HAP-1 (cell line): ENCODE measurements around the gene NOC3L.
"Not testable (repeated sequence)": the region's sequence is repeated elsewhere in the genome, so short reads cannot be mapped to it uniquely, and the experiment has no call there.

Source experiments
- DNase-seq, 2 experiments: peaks; one replicate each; pipeline ENCODE4 v3.0.0-alpha.2; 2016 to 2020; ENCODE audit warnings: low spot score in 2 of 2
- H3K27me3 ChIP-seq: fragments of 250-450 bp; sonication (Bioruptor Pico); 2 replicates; pipeline ENCODE4 v1.5.1; 2020; ENCODE audit warnings: low read depth, mild to moderate bottlenecking, moderate library complexity
- H3K36me3 ChIP-seq: fragments of 250-450 bp; sonication (Bioruptor Pico); replicated peaks from 2 replicates; pipeline ENCODE4 v1.5.1; 2020; ENCODE audit warnings: mild to moderate bottlenecking
- H3K4me1 ChIP-seq: fragments of 250-450 bp; sonication (Bioruptor Pico); 2 replicates; pipeline ENCODE4 v1.5.1; 2020; ENCODE audit warnings: mild to moderate bottlenecking
- H3K4me3 ChIP-seq: fragments of 250-450 bp; sonication (Bioruptor Pico); 2 replicates; pipeline ENCODE4 v1.5.1; 2020; ENCODE audit warnings: mild to moderate bottlenecking, moderate library complexity
- H3K9me3 ChIP-seq: fragments of 250-450 bp; sonication (Bioruptor Pico); 2 replicates; pipeline ENCODE4 v1.5.1; 2020; ENCODE audit warnings: mild to moderate bottlenecking, moderate library complexity
- in situ Hi-C: fragments of 300-500 bp; cut with MboI; formaldehyde crosslinking; loops from 3 replicates; pipeline ENCODE4 v1.14.3; 2020; ENCODE audit warnings: low sequenced_read_pairs, inconsistent platforms, mixed read lengths

NOC3L gene

GRCh38 chr10:94362360-94363250, at the start of gene NOC3L:
Gene NOC3L, minus strand, starts transcription at chr10:94362939. Its CDS starts 101 bp downstream, at chr10:94362838.
- in situ Hi-C loops = no loop called here
- DNase-seq = peak; percentile 91 to 97

GRCh38 chr10:94412449-94412848, 49.7 kb upstream of the NOC3L start:
- Histone ChIP-seq H3K27me3 (no peaks in the 10 kb centered on the region), H3K9me3 (no peaks in the 10 kb centered on the region), H3K4me1 (peaks cover 7% of the 10 kb centered on the region), H3K36me3 (no peaks in the 10 kb centered on the region), H3K4me3 (no peak overlapping the region)
- in situ Hi-C loops = no loop called here
- DNase-seq = no peak

More at GRCh38 chr10:94362360-94363250, at the start of gene NOC3L:
- peaks cover 20% of the 10 kb centered on the region for H3K36me3 ChIP-seq
- H3K9me3 ChIP-seq = no peaks in the 10 kb centered on the region
- peak within 1 kb of the TSS; percentile 70 for H3K4me3 ChIP-seq
- peaks cover 11% of the 10 kb centered on the region for H3K4me1 ChIP-seq
- no peaks in the 10 kb centered on the region for H3K27me3 ChIP-seq

DNA sequence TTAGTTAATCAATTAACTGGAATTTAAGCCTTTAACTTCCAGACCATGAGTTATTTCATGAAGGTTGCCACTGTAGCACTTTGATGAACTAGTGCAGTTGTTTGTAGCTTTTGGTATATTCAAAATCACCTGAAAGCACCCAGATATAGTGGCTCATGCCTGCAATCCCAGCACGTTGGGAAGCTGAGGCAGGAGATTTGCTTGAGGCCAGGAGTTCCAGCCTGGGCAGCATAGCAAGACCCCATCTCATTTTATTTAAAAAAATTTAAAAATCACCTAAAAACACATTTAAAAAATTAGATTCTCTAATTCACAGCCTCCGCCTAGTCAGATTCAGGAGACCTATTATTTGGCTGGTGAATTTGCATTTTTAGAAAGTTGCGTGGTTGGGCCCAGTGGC, 48.6 kb upstream of the NOC3L start:
- peaks cover 7% of the 10 kb centered on the region for H3K4me1 ChIP-seq
- no peaks in the 10 kb centered on the region for H3K27me3 ChIP-seq
- no peaks in the 10 kb centered on the region for H3K9me3 ChIP-seq
- H3K36me3 ChIP-seq = no peaks in the 10 kb centered on the region
- H3K4me3 ChIP-seq = no peak overlapping the region
- DNase-seq = no peak
- in situ Hi-C loops = no loop called here

DNA sequence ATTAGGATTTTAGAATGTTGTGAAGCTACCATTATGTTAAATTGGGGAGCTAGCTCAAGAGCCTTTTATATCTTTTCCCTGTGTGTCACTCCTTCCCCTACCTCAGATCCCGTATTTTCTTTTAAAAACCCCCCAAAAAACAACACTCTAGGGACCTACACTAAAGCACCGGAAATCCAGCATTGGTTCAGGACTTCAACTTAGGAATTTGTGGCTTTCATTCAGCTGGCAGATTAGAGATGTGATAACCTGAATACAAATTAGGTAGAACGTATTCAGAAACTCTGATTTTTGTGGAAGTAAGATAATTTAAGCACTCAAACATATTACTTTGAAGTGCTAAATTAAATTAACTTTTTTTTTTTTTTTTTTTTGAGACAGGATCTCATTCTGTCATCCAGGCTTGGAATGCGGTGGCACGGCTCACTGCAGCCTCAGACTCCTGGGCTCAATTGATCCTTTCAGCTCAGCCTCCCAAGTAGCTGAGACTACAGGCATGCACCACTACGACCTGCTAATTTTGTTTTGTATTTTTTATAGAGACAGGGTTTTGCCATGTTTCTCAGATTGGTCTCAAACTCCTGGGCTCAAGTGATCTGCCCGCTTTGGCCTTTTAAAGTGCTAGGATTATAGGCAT, 46.4 kb upstream of the NOC3L start:
- no peaks in the 10 kb centered on the region for H3K36me3 ChIP-seq
- no peaks in the 10 kb centered on the region for H3K27me3 ChIP-seq
- no peak for DNase-seq
- peaks cover 7% of the 10 kb centered on the region for H3K4me1 ChIP-seq
- no peak overlapping the region for H3K4me3 ChIP-seq
- in situ Hi-C loops = no loop called here
- H3K9me3 ChIP-seq = no peaks in the 10 kb centered on the region

- in situ Hi-C loops = no loop called here
- no peak for DNase-seq
- Histone ChIP-seq H3K4me1 (peaks cover 7% of the 10 kb centered on the region), H3K9me3 (no peaks in the 10 kb centered on the region), H3K4me3 (no peak overlapping the region), H3K27me3 (no peaks in the 10 kb centered on the region), H3K36me3 (no peaks in the 10 kb centered on the region)
Measured at GRCh38 chr10:94407668-94408067, 44.9 kb upstream of the NOC3L start.

- DNase-seq = no peak
- Histone ChIP-seq H3K27me3 (no peaks in the 10 kb centered on the region), H3K9me3 (no peaks in the 10 kb centered on the region), H3K36me3 (no peaks in the 10 kb centered on the region), H3K4me3 (no peak overlapping the region), H3K4me1 (peaks cover 10% of the 10 kb centered on the region)
- in situ Hi-C loops = no loop called here
Measured at GRCh38 chr10:94405406-94405805, 42.7 kb upstream of the NOC3L start.

GRCh38 chr10:94403380-94404213, 40.9 kb upstream of the NOC3L start:
- in situ Hi-C loops = no loop called here
- Histone ChIP-seq H3K9me3 (no peaks in the 10 kb centered on the region), H3K4me3 (peak overlapping the region; percentile 90), H3K4me1 (peaks cover 3% of the 10 kb centered on the region), H3K27me3 (no peaks in the 10 kb centered on the region), H3K36me3 (no peaks in the 10 kb centered on the region)
- peak; percentile 53 to 65 for DNase-seq

- Histone ChIP-seq H3K4me1 (peaks cover 8% of the 10 kb centered on the region), H3K27me3 (no peaks in the 10 kb centered on the region), H3K4me3 (peak overlapping the region; percentile 90), H3K36me3 (no peaks in the 10 kb centered on the region), H3K9me3 (no peaks in the 10 kb centered on the region)
- peak in 1 of 2 experiments; percentile 41 for DNase-seq
- in situ Hi-C loops = no loop called here
Measured at GRCh38 chr10:94402843-94403379, 40.2 kb upstream of the NOC3L start.

GRCh38 chr10:94402204-94402842, 39.6 kb upstream of the NOC3L start, which contains the start of gene TBC1D12:
Gene TBC1D12, plus strand, starts transcription at chr10:94402541. Its CDS starts 73 bp downstream, at chr10:94402614.
- in situ Hi-C loops = no loop called here
- Histone ChIP-seq H3K4me3 (peak within 1 kb of the TSS; percentile 90), H3K36me3 (no peaks in the 10 kb centered on the region), H3K27me3 (no peaks in the 10 kb centered on the region), H3K4me1 (peaks cover 9% of the 10 kb centered on the region), H3K9me3 (no peaks in the 10 kb centered on the region)
- peak; percentile 94 to 97 for DNase-seq

DNA sequence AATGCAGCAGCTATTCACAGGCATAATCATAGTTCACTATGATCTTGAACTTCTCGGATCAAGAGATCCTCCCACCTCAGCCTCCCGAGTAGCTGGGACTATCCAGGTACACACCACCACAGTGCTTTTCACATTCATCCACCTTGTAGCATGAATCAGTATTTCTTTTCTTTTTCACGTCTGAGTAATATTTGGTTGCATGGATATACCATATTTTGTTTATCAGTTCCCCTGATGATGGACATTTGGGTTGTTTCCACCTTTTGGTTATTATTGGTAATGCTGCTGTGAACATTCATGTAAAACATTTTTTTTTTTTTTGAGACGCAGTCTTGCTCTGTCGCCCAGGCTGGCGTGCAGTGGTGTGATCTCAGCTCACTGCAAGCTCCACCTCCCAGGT, 36.0 kb upstream of the NOC3L start:
- DNase-seq = no peak
- H3K4me3 ChIP-seq = no peak overlapping the region
- H3K36me3 ChIP-seq = no peaks in the 10 kb centered on the region
- H3K27me3 ChIP-seq = no peaks in the 10 kb centered on the region
- peaks cover 9% of the 10 kb centered on the region for H3K4me1 ChIP-seq
- in situ Hi-C loops = no loop called here
- no peaks in the 10 kb centered on the region for H3K9me3 ChIP-seq

GRCh38 chr10:94397549-94398370, 35.0 kb upstream of the NOC3L start:
- H3K4me3 ChIP-seq = no peak overlapping the region
- H3K27me3 ChIP-seq = no peaks in the 10 kb centered on the region
- no peaks in the 10 kb centered on the region for H3K36me3 ChIP-seq
- in situ Hi-C loops = no loop called here
- peak; percentile 32 to 60 for DNase-seq
- H3K9me3 ChIP-seq = no peaks in the 10 kb centered on the region
- H3K4me1 ChIP-seq = peaks cover 9% of the 10 kb centered on the region

- H3K9me3 ChIP-seq, H3K27me3 ChIP-seq, in situ Hi-C loops, H3K4me1 ChIP-seq, H3K36me3 ChIP-seq, DNase-seq, H3K4me3 ChIP-seq: not testable (repeated sequence)
Measured at GRCh38 chr10:94392117-94392516, 29.4 kb upstream of the NOC3L start.
